Skin epidermis (tissue), 12 donors: ENCODE results near the gene MAP3K12.
A peak's percentile ranks its signal among the peaks of the same experiment; 100 is the strongest.

ENCODE experiments used
- H3K27ac ChIP-seq, 21 experiments: fragments of 200-600 bp; sonication (generic) in 11 of 21; one replicate each; pipeline ENCODE4 v1.5.0; 2020; ENCODE audit warnings: mild to moderate bottlenecking in 3 of 21, inconsistent platforms in 2 of 21, moderate library complexity in 2 of 21
- H3K4me3 ChIP-seq, 7 experiments: fragments of 200-600 bp; sonication (generic) in 2 of 7; one replicate each; pipeline ENCODE4 v1.5.0; 2020; ENCODE audit warnings: inconsistent platforms in 2 of 7, mild to moderate bottlenecking in 2 of 7, moderate library complexity in 1 of 7

MAP3K12 gene

DNA sequence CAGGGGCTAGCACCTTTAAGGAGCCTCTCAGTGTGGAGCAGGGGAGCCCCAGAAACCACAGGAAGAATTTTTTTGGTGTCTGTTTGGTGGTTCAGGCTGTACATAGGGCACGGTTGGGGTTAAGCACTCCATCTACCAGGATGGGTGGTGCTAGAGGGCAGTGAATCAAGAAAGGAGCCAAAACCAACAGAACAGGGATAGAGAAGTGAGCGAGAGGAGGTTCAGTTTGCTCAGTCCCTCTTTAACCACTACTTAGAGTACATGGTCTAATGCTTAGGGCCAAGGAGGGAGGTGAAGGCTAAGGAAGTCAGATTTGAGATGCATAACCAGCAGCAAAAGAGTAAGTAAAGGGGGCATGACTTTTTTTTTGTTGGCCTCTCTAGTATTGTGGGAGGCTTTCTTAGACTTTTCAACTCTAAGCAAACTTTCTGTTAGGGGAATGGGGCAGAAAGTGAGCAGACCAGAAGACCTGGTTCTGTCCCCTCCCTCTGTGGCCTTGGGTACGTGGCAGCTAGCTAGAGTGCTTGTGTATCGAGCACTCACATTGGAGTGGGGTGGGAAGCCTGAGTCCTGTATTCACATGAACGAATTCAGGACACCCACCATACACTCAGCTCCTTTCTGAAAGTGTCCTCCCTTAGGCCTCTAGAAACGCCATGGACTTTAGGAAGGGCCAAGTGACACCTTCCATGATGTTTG lies 14.6 kb upstream of the MAP3K12 start:
- H3K27ac ChIP-seq, result no peak overlapping the region
- H3K4me3 ChIP-seq, result no peak overlapping the region

DNA sequence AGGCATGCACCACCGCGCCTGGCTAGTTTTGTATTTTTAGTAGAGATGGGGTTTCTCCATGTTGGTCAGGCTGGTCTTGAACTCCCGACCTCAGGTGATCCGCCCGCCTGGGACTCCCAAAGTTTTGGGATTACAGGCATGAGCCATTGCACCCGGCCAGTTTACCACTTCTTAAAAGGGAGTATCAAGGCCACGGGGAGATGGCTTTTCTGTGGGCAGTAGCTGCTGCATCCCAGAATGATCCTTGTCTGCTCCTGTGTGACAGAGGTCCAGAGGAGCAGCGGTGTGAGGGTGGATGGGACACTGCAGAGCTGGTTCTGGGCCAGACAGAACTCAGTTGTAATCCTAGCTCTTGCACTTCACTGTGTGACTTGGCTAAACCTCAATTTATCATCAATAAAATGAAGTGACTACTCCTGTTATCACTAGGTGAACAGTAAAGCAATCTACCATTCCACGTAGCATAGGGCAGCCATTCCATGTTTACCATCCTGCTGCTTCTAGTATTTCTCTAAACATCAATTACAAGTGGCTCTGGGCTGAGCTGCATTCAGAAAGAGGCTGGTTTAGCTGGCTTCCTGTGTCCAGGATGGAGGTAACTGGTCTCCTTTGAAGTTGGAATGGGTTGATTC lies 11.0 kb upstream of the MAP3K12 start:
- no peak overlapping the region for H3K27ac ChIP-seq
- no peak overlapping the region for H3K4me3 ChIP-seq

DNA sequence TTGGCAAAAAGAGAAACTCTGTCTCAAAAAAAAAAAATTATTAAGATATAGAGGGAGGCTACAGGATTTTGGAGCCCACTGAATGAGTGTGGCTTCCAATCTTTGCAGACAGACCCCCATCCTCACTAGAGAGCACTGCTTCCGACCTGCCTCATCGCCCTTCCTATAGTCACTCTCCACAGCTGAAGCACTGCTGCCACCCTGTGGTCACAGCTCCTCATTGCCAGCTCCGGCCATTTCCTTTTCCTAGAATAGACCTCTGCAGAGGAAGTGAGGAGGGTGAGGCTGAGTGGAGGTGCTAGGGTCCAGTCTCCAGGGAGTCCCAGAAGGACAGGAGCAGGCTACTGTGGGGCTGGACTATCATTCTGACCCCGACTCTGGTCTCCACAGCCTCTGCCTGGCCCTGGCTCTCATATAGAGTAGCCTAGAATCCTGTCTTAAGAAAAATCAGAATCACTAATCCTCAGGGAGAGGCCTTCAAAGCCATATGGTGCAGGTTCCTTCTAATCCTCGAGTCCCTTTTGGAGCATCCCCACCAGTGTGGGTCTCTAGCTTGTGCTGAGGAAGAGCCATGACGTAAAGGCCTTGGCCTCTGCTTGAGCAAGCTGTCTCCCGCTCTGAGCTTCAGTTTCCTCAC lies 9.4 kb upstream of the MAP3K12 start:
- no peak overlapping the region for H3K4me3 ChIP-seq
- peak overlapping the region in 11 of 21 experiments; percentile 3 to 48 (median 22) for H3K27ac ChIP-seq

DNA sequence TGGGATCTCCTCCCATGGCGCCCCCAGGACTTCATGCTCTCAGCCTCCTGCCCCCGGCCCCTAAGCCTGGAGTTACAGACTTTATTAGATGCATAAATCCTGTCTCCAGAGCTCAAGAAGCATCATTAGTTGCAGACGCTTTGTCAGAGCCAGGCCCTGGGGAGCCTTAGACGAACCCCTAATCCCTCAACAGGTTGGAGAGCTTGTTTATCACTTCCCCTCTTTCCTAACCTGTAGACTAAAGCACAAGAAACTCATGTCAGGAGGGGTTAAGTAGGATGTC lies 8.3 kb upstream of the MAP3K12 start:
- Histone ChIP-seq H3K27ac (peak overlapping the region in 2 of 21 experiments; percentile 5 to 13), H3K4me3 (no peak overlapping the region)

DNA sequence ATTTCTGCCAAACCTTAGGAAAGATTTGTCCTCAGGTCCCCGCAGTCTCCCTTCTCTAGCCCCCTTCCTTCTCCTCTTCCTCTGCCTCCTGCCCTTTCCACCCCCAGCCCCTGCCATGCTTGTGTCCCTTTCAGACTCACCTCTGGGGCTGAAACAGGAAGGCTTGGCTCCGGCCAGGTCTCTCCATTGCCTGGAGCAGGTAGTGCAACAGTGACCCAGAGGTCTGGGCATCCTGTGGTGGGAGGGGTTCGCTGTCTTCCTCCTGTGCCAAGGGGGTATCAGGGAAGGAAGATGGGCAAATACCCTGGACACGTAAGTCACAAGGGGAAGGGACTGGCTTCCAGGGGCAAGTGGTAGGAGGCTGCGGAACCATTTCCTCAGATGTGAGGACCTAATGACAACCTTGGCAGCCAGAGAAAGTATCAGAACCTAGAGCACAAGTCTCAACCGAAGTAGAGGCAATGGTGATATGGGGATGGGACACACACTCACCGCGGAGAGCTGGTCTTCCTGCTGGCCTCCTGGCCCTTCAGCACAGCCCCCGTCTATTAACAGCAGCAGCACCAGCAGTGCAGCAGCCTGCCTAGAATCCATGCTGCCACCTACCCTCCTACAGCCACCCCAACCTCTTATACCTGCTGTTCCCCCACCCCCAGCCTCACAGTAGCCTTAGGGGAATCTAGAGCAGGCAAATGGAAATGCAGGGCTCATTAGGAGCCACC lies 7.8 kb upstream of the MAP3K12 start, which contains the start of gene NPFF:
NPFF (minus strand) TSS at position 604 of the 722 bp plus-strand sequence; CDS start at position 594, 10 bp downstream.
- H3K4me3 ChIP-seq, result no peak within 1 kb of the TSS
- H3K27ac ChIP-seq, result peak within 1 kb of the TSS in 5 of 21 experiments; percentile 5 to 26 (median 15)

DNA sequence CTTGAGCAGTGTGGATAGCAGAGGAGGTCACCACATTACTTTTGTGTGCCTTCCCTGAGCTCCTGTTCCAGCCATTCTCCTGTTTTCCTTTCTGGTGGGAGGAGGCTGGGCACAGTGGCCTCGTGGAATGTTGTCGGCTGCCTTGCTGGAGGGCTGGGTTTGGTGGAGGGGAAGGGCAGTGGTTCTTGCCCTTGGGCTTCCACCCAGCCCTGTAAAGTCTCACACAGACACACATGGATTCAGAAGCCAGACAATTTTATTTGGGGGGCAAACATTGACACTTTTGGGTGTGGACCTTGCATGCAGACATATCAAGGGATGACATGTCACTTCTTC lies 7.2 kb upstream of the MAP3K12 start:
- H3K27ac ChIP-seq, result peak overlapping the region in 3 of 21 experiments; percentile 13 to 23 (median 15)
- H3K4me3 ChIP-seq, result no peak overlapping the region

DNA sequence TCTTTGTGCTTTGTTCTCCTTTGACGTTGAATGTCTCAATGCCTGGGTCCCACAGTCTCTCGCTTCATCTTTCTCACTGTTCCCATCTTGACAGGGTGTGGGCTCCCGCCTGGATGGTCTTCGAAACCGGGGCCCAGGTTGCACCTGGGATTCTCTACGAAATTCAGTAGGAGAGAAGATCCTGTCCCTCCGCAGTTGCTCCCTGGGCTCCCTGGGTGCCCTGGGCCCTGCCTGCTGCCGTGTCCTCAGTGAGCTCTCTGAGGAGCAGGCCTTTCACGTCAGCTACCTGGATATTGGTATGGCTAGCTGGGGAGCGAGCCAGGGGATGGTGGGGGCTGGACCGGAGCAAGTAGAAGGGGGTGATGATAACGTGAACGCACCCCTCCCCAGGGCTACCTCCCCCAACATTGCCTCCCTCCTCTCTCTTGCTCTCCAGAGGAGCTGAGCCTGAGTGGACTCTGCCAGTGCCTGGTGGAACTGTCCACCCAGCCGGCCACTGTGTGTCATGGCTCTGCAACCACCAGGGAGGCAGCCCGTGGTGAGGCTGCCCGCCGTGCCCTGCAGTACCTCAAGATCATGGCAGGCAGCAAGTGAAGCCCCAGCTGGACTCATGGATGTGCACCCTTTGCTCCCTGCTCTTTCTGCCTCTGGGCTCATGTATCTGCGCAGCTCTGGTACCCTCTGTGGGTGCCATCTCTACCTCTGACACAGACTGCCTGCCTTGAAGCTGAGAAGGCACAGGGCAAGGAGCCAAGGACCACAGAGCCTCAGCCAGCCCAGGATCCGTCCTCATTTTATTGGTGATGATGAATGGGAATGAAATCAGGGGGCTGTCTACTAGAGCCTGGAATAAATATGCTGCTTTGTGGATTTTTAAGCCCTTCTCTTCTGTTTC lies 6.5 kb upstream of the MAP3K12 start:
- H3K27ac ChIP-seq, result peak overlapping the region in 5 of 21 experiments; percentile 17 to 53 (median 32)
- no peak overlapping the region for H3K4me3 ChIP-seq

DNA sequence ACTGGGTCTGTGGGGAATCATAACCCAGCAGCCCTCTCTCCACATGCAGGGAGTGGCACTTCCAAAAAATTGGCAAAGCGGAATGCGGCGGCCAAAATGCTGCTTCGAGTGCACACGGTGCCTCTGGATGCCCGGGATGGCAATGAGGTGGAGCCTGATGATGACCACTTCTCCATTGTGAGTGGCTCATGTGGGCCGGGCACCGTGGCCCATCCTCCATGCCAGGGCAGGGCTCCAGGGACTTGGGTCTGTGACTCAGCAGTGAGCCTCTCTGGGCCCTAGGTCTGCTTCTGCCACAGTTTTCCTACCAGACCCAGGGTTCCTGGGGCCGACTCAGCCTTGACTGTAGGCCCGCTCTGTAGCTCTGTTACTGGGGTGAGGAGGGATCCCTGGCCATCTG lies 5.8 kb upstream of the MAP3K12 start:
- Histone ChIP-seq H3K4me3 (no peak overlapping the region), H3K27ac (peak overlapping the region in 6 of 21 experiments; percentile 15 to 44 (median 26))

DNA sequence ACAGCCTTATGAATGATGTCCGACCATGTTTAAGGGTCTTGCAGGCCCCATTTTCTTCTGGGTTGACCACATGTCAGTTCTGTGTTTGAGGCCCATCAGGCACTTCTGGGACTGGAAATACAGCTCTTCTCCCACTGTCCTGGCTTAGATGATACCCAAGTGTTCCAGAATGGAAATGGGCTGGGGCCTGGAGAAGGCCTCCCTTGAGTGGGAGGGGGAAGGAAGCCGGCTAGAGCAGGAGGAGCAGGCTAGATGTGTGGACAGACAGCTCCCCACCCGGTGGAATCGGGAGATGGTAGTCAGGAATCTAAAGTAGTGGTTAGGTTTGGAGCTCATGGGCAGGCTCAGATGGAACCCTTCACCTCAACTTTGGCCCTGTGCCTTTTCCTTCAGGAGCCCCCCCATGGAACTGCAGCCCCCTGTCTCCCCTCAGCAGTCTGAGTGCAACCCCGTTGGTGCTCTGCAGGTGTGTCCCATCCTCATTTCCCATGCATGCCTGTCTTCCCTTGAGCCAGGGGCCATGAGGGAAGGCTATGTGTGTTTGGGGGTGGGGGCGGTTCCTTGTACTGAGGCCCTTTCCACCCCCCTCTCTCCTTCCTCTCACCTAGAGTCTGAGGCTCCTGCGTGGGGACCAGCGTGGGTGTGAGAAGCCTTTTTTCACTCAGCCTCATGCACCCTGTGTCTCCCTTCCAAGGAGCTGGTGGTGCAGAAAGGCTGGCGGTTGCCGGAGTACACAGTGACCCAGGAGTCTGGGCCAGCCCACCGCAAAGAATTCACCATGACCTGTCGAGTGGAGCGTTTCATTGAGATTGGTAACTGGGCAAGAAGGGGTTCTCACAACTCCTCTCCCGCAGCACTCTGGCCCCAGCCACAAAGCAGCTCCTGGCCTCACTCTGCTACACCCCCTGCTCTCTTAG lies 5.0 kb upstream of the MAP3K12 start:
- Histone ChIP-seq H3K4me3 (no peak overlapping the region), H3K27ac (peak overlapping the region in 4 of 21 experiments; percentile 7 to 67 (median 47))

DNA sequence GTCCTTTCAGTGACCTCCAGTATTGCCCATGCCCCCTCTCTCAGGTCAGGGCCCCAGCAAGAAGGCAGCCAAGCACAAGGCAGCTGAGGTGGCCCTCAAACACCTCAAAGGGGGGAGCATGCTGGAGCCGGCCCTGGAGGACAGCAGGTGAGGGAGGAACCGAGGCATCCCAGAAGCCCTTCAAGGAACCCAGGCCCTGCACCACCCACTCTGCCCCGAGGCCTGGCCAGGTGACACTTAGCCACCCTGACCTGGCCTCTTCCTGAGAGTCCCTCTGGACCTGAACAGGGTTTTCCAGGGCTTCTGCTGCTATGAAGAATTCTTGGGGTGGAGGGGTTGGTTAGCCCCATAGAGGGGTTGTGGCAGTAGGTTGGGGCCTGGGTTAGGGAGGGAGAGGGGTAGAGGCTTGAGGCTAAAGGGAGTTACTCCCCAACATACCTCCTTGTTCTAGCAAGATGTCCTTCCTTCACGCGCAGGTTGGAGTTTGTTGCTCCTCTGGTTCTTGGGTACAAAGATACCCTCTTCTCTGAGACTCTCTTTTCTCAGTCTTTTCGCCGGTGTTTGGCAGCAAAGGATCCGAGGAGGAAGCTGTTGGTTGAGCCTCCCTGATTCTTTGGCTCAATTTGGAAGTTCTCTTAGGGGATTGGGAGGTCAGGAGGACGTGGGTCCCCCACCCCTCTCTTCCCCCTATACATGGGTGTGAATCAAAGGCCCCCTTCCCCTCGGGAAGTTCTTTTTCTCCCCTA lies 3.9 kb upstream of the MAP3K12 start:
- peak overlapping the region in 11 of 21 experiments; percentile 9 to 98 (median 53) for H3K27ac ChIP-seq
- H3K4me3 ChIP-seq, result no peak overlapping the region

DNA sequence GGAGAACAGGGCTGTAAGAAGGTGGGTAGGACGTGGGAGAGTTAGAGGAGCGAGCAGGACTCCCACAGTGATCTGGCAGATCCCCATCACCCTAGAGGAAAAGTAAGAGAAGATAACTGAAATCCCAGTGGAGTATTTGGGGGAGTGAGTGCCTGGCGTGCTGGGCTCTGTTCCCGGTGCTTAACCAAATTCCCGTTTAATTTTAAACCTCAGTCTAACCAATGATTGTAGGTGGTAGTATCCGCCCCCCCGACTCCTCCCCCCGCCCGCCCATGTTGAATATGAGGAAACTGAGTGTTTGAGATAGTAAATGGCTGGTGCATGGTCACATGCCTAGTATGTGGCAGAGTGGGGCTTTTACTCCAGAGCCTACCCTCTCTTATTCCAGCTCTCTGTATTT lies 3.1 kb upstream of the MAP3K12 start:
- peak overlapping the region in 1 of 7 experiments; percentile 60 for H3K4me3 ChIP-seq
- peak overlapping the region in 16 of 21 experiments; percentile 9 to 98 (median 90) for H3K27ac ChIP-seq

DNA sequence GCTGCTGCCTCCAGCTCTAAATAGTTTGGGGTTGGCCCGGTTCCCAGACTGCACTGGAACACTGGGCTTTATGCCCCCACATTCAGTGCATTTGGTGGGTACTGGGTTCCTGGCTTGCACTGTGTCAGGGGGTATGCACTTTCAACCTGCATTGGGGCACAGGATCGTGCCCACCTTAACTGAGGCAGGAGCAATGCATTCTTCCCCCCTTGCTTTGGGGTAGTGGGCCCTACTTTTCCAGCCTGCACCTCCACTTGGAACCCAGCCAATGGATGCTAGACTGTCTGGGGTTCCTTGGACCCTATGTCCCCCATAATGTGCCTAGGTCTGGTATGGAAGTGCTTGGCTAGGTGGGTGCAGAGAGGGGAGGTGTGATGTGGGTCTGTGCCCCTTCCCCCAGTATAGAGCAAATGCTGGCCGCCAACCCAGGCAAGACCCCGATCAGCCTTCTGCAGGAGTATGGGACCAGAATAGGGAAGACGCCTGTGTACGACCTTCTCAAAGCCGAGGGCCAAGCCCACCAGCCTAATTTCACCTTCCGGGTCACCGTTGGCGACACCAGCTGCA lies 2.4 kb upstream of the MAP3K12 start:
- peak overlapping the region in 20 of 21 experiments; percentile 88 to 99 (median 95) for H3K27ac ChIP-seq
- peak overlapping the region; percentile 48 to 70 (median 62) for H3K4me3 ChIP-seq

DNA sequence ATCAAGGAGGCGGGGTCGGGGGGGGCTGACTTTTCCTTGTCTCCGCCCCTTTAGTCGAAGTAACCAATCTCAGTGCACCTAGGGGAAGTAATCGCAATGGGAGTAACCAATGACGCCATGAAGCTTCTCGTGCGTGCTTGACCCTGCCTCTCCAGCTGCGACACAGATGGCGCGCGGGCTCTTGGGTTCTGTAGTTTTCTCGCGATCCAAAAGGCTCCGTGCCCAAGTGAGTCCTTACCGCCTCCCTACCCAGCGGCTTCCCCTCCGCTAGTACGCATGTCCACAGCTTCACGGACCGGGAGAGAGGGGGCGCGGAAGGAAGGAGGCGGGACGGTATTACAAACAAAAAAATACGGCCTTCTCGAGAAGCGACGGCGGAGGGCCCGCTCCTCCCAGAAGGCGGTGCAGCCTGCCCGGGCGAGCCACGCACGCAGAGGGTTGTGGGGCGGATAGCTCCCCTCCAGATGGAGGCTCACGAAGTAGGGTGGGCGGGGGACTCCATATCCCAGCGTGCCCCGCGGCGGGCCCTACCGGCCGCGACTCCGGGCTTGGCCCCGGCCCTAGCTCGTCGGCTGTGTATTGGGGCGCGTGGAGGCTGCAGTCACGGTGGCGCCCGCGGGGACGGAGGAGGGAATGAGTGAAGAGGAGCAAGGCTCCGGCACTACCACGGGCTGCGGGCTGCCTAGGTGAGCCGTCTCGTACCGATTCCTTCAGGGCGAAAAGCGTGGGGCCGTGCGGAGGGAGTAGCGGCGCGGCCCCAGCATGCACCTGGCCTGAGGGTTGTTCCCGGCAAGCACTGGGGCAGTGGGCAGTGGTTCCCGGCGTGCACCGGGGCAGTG lies 1.7 kb upstream of the MAP3K12 start, which contains the start of gene TARBP2:
TARBP2 (plus strand) TSS at position 508 of the 839 bp plus-strand sequence; CDS start at position 634, 126 bp downstream.
- peak within 1 kb of the TSS; percentile 59 to 70 (median 62) for H3K4me3 ChIP-seq
- H3K27ac ChIP-seq, result peak within 1 kb of the TSS; percentile 83 to 99 (median 95)

DNA sequence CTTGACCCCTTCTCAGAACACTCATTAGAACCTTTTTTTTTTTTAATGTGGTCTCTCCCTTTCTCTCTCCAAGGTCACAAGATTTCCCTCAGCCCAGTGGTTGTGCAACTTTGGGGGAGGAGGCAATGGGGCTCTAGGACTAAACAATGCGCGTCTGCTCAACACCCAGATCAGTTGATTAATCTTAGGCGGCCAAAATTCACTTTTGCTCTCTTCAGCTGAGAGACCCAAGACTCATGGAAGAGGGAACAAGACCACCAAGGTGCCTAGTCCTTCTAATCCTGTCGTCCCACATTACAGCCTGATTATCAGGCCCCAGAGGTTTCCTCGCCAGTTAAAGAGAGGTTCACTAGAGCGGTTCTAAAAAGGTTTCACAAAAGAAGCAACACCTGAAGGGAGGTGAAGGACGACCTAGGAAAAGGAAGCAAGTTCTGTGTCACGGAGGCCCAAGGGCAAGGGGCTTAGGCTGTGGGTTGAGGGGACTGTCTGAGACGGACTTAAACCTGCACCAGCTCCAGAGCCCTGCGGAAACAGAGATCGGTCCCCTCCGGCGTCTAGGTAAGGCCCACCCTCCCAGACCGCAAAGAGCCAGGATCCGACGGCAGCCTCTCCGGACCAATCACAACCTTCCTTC lies 1.0 kb upstream of the MAP3K12 start:
- Histone ChIP-seq H3K4me3 (peak overlapping the region; percentile 59 to 70 (median 62)), H3K27ac (peak overlapping the region; percentile 55 to 99 (median 95))

DNA sequence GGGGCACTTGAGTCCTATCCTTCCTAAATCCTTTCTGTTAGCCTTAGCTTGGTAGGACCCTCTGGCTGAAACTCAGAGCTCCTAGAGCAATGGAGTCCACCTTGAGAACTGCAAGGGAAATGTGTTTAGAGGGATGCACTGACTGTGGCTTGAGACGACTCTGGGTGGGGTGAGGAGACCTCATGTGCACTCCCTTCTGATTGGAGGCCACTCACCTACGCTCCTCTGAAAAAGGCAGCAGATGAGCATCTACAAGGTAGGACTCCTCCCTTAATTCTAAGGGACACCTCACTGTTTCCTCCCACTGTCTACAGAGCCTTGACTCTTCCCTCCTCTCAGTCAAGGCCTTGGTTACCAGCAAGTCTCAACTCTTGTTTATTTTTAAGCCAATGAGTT lies 1.0 kb downstream of the MAP3K12 start:
- Histone ChIP-seq H3K4me3 (peak overlapping the region in 1 of 7 experiments; percentile 70), H3K27ac (peak overlapping the region in 5 of 21 experiments; percentile 12 to 95 (median 91))

DNA sequence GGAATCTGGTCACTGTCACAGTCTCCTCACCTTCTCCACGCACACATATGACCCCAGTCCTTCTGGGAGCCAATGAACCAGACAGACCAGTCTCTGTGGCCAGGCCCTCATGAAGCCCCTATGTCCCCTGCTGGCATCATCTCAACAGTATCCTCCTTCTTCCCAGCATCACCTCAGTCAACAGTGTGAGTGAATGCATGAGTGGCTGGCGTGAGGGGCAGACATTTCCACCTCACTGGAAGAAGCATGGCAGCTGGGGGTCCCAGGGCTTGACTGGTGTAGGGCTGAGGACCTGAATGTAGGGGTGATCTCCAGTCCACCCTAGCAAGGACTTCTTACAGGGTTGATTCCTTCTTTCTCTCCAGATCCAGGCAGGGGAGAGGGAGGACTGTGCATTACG lies 1.8 kb downstream of the MAP3K12 start:
- Histone ChIP-seq H3K27ac (peak overlapping the region in 3 of 21 experiments; percentile 5 to 49 (median 8)), H3K4me3 (no peak overlapping the region)
